GM18907 (cell line): ENCODE data around the gene MESP1.

Source experiments
- ATAC-seq: cut with Tn5 transposase; IDR thresholded peaks from one replicate; pipeline ENCODE4 v1.9.1; 2021; ENCODE audit warnings: mild to moderate bottlenecking, moderate library complexity; ENCODE audit not compliant: unreplicated experiment

The MESP1 gene

DNA sequence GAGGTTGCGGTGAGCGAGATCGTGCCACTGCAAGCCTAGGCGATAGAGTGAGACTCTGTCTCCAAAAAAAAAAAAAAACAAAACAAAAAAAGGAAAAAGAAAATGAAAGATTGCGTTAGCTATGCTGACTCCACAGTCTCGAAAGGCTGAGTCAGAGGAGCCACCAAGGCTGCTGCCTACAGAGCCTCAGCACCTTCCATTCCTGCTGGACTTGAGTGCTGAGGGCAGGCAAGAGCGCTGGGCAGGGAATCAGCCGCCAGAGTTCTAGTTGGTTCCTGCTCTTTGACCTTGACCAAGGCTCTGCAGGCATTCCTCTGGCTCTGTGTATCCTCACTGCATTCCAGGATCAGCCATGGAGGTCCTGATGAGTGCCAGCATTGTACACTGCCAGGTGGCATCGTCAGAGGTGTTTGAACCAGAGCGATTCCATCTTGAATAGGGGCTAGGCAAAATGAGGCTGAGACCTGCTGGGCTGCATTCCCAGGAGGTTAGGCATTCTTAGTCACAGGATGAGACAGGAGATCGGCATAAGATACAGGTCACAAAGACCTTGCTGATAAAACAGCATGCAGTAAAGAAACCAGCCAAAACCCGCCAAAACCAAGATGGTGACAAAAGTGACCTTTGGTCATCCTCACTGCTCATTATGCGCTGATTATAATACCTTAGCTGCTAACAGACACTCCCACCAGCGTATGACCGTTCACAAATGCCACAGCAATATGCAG is 31.0 kb upstream of the MESP1 start:
- no peak for ATAC-seq

DNA sequence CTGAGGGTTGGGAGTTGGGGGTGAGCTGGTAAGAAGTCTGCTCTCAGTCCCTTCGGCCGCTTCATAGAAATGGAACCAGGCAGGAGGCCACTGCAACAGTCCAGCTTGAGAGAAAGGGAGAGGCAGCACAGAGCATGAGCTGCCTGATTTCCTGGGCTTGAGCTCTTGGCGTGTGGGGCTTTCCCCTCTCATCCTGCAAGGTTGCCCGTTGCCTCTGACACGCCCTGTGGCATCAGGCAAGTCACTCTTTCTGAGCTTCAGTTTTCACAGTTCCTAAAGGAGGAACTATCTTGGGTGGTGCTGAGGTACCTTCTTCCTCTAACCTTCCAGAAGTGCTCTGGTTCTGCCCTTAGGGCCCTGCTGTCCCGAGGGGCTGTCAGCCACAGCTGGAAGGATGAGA is 30.0 kb upstream of the MESP1 start:
- ATAC-seq = no peak

DNA sequence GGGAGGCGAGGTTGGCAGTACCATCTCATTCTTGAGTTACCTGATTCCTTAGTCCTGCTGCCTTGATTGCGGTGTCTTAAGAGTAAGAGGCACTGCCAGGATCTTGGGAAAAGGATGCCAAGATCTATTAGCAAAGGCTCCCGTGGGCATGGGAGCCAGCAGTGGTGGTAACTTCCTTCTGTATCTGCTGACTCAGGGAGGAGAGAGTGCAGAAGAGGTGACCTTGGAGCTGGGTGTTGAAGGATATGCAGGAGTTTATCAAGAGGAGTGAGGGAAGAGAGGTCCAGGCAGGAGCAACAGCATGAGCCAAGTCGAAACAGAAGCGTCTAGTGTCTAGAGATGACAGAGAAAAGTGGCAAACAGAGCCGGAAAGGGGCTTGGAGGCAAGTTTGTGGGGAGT is 29.6 kb upstream of the MESP1 start:
- no peak for ATAC-seq

DNA sequence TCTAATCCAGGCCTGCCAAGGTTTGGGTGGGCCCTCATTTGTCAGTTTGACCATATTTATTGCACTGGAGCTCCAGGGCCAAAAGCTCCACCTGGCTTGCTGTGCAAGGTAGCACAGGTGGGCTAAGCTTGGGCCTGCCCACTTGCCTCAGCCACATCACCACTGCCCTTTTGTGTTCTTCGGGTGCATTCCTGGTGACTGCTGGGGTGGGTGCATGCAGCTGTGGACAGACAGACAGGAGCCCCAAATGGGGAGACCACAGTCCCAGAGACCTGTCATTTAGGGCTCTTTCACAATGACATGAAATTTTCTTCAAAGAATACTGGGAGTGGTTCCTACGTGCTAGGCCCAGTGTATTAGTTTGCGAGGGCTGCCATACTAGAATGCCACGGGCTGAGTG is 27.8 kb upstream of the MESP1 start:
- ATAC-seq = no peak

DNA sequence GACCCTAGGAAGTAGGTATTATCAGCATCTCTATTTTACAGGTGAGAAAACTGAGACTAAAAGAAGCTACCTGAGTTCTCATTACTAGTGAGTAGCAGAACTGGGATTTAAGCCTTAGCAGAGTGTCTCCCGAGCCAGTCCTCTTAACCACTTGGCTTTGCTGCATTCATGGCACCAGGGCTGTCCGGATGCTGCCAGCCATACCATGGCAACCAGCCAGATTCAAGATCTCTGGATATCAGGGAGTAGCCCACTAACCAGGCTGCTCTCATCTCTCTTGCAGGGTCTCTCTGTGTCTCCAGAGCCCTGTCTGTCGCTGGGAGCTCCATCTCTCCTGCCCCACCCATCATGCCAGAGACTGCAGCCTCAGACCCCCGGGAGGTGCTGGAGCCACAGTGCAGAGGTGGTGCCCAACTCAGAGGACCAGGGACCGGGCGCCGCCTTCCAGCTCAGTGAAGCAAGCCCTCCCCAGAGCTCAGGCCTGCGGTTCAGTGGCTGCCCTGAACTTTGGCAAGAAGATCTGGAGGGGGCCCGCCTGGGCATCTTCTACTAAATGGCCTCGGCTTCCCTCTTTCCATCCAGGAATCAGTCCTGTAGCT is 26.8 kb upstream of the MESP1 start:
- ATAC-seq = no peak

DNA sequence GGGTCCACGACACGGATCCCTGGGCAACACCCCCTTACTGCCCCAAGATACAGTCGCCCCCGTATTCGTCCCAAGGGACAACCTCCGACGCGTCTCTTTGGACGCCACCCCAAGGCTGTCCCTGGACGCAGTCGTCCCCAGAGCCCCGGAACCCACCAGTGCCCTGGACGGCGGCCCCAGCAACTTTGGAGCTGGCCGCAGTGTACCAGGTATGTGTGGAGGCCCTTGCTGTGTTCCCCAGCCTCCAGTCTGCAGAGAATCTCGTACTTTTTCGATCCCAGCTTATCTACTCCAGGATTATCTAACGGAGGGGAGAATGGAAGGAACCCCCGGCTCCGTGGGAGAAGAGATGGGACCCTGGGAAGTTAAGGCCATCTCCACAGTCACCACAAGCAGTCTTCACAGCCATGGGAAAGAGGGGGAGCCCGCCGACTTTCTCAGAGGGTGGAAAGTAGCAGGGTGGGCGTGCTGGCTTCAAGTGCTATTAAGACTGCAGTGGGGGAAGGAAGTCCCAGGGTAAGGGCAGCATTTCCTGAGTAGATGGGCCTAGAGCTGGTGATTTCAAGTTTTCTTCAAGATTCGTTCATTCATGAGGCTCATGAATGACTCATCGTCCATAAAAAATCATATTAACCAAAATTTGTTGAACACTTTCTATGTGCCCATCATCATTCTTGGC is 26.2 kb upstream of the MESP1 start:
- no peak for ATAC-seq

DNA sequence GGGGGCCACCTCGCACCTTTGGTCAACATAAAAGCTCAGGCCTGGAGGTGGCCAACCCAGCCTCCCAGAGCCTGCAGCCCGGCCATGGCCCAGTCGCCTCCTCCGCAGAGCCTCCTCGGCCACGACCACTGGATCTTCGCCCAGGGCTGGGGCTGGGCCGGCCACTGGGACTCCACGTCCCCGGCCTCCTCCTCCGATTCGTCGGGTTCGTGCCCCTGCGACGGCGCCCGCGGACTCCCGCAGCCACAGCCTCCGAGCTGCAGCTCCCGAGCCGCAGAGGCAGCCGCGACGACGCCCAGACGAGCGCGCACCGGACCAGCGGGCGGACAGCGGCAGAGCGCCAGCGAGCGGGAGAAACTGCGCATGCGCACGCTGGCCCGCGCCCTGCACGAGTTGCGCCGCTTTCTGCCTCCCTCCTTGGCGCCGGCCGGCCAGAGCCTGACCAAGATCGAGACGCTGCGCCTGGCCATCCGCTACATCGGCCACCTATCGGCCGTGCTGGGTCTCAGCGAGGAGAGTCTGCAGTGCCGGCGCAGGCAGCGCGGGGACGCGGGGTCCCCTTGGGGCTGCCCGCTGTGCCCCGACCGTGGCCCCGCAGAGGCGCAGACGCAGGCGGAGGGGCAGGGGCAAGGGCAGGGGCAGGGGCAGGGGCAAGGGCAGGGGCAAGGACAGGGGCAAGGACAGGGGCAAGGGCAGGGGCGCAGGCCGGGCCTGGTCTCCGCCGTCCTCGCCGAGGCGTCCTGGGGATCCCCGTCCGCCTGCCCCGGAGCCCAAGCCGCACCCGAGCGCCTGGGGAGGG is 25.4 kb upstream of the MESP1 start, which contains the start of gene MESP2:
MESP2 (plus strand) TSS at position 59 of the 799 bp plus-strand sequence; CDS start at position 85, 26 bp downstream.
- peak; percentile 44 for ATAC-seq

DNA sequence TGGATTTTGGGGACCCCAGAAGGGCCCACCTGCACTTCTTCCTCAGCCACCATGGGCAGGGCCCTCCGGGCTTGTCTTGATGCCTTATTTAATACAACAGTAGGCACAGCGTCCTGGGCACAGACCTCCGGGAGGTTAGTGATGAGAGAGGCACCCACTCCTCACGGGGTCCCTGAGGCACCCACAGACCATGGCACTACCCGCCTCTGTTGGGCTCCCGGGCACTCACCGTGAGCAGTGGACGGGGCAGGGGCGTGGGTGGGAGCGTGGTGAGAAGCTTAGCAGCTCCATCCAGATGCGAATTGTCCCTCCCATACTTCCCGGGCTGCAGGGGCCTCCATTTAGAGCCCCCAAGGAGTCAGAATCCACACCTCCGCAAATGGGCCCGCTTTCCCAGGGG is 24.8 kb upstream of the MESP1 start:
- ATAC-seq = no peak

DNA sequence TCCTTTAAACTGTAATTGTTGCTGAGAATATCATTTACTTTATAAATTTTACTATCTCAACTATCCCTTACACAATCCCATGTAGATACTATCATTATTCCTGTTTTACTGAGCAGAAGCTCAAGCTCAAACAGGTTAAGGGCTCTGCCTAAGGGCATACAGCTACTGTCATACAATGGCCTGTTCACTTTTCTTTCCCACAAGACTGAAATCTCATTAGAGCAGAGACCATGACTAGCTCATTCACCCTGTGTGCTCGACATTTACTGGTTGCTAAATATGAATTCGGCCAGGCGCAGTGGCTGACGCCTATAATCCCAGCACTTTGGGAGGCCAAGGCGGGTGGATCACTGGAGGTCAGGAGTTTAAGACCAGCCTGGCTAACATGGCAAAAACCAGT is 23.4 kb upstream of the MESP1 start:
- ATAC-seq = no peak

DNA sequence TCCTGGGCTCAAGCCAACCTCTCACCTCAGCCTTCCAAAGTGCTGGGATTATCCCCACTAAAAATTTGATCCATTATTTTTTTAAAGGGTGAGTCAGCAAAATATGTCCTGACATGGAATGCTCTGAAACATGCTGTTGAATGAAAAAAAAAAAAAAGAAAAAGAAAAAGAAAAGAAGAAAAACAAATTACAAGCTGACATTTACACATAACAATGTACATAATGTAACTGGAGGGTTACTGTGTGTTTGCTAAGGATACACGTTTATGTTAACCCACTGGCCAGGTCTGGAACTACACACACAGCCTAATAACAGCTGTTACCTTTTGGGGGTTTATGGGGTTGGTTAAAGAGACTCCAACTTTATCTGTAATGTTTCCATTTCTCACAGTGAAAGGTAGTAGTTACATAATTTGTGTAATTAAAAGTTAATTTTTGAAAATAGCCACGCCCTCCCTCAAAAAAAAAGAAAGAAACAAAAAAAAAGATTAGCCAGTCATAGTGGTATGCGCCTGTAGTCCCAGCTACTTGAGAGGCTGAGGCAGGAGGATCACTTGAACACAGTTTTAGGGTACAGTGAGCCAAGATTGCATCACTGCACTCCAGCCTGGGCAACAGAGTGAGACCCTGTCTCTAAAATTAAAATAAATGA is 22.0 kb upstream of the MESP1 start:
- no peak for ATAC-seq

DNA sequence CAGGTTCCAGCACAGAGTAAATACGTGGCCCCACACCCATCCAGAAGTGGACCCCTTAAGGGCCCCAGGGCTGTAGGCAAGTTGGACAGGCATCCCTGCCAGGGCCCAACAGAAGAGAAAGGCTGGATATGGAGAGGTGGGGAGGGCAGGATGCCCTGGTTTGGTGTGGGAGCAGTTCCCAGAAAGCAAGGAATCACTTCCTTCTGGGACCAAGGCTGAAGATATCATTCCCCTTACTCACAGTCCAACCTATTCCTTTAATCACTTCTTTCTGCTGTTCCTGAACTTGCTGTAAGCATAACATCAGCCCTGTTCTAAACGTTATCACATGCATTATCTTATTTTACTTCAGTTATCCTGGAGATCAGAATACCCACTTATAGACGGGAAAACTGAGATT is 19.0 kb upstream of the MESP1 start:
- ATAC-seq = no peak

DNA sequence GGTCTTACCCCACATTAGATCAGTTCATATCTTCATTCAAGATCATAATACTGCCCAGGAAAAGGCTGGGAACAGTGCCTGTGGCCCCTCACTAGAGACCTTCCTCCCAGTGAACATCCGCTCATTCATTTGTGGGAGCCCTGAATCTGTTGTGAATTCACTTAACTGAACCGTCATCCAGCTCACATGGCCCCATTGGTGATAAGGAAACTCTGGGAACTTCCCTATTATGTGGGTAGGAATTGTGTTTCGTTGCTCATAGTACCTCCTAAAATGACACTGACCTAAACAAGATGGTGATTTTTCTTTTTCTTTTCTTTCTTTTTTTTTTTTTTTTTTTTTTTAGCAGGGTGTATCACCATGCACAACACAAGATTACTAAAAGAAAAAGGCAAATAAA is 18.3 kb upstream of the MESP1 start:
- ATAC-seq = no peak

DNA sequence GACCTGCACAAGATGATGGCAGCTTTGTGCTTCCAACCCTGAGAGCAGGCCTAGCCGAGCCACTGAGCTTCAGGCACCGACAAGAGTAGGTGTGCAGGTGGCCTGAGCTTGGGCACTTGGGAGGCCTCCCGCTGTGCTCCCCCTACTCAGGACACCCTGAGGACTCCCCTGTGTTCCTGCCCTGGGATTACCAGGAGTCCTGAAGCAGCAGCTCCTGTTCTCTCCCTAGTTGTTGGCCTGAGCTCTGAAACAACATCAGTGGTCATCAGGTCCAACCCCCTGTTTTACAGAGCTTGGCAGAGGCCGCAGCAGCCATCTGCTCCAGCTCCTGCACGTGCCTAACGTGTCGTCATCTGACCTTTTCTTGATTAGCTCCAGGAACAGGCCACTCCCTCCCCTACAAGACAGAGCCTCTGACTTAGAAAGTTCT is 17.0 kb upstream of the MESP1 start:
- no peak for ATAC-seq

DNA sequence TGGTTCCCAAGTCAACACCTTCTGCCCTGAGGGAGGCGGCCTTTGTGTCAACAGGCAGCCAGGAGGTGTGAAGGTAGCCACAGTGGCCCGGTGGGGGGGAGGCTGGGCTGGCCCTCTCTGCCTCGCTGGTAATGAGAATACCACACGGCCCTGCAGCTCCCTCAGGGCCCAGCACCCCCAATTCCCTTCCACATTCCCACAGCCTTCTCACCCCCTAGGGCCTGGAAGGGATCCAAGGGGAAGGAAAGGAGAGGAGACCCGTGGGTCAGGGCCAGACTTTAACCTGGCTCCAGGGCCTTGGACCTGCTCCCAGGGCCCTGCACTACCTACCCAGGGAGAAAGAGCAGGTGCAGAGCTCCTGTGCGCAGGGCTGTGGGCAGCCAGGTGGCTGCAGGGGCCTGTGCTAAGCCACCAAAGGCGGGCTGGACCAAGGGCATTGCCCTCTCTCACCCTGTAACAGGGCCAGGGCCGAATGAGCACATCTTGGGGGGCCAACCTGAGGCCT is 16.4 kb upstream of the MESP1 start:
- ATAC-seq = no peak

DNA sequence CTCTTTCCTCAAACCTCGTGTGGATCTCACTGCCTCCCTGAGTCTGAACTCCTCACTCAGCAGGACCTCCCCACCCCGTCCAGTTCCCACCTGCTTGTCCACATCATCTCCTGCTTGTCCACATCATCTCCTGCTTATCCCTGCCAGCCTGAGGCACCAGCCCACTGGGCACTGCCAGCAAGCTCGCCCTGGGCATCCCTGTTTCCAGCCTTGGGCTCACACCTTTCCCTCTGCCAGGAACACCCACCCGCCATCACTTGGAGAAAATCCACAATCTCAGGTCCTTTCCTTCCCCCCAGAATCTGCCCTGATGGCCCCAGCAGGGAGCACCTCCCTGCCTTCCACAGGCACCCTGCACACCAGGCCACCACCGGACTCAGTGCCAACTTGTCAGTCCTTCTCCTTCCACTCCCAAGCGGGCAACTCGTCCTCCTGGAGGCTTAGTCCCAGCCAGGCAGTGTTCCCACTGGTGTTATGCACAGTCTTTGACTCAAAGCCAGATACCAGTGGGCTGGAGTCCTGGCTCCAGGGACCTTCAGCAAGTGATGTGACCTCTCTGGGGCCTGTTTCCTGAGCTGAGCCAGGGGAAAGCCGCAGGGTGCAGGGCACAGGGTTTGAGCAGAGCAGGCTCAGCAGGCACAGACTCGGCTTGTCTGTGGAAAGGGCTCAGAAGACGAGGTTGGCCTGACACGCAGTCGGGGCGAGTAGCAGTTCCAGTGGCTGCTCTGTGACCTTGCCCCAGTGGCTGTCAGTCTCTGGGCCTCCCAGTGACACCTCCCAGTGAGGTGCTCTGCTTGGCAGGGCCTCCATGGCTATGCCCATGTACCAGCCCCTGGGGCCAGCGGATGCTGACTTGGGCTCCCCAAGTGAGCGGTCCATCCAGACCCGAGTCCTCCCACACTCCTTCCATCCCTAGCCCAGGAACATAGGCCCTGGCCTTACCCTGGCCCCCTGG is 15.6 kb upstream of the MESP1 start:
- no peak for ATAC-seq

DNA sequence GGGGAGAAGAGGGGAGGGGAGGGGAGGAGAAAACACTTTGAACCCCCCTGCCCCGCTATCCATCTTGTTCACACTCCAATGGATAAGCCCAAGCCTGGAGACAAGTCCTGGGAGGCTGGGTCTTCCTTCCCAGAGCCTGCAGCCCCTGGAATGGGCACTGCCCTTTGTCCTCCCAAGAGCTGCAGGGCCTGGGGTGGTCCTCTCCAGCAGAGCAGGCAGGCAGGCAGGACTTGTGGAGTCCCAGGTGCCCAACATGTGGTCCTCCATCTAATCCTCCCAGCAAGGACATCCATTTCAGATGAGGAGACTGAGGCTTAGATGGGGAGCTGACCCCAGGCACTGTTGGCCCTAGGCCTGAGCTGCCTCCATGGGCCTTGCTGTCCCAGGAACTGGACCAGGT is 14.6 kb upstream of the MESP1 start:
- ATAC-seq = no peak

DNA sequence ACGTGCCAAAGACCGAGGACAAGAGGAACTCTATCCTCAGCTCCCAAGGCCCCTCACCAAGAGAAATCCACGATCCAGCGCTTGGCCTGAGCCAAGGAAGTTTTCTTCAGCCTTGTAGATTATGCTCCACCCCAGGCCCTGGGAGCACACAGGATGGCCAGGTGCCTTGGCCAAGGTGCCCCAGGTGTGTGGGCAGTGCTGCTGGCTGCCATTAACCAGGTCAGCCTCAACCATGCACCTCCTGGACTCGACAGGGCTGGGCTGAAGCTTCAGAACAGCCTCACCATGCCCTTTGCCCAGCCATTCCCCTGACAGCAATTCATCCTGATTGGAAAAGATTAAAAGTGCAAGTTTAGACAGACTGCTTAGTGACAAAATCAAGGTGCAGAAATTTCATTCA is 10.9 kb upstream of the MESP1 start:
- ATAC-seq = no peak

DNA sequence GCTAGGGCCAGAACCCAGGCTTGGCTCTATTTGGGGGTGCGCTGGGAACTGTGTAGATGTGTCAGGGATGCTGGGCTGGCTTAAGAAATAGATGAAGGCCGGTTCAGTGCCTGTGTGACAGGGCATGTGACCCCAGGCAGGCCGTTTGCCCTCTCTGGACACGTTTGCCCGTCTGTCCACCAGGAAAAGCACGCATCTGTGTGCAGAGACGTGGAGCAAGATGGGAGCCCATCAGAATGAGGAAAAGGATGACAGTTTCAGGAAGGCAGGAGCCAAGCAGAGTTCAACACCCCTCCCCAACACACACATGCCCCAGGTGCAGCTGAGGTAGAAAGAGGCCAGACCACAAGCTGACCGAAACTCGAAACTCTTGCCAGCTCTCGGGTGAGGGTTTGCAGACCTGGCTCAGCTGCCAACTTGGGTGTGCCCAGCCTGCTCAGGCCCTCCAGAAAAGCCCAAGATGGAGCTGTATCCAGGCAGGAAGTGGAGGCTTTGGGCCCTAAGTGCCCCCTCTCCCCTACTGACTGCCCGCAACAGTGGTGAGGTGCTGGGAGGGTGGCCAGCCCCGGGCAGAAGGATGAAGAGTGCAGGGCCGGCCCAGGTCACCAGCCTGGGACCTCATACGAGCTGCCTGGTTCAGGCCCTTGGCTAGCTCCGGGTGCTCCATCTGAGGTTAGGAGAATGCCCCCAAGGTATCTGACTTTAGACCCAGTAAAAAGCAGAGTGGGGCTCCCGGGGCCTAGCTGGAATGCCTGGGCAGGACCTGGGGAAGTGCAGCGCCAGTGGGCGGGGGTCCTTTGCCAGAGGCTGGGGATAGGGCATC is 10.2 kb upstream of the MESP1 start:
- peak; percentile 81 for ATAC-seq
